Calu3 (cell line): ENCODE measurements around the gene C19orf73. TPM values are rescaled to one million over a fixed set of nuclear protein-coding genes. Genes with fewer than 3 reads are reported as not detected.
"Not testable (repeated sequence)": the region's sequence is repeated elsewhere in the genome, so short reads cannot be mapped to it uniquely, and the experiment has no call there.

ENCODE experiments used
- BruUV-seq: library from RNA; stranded (reverse); fragments of 400-500 nt; replicated peaks from 2 replicates; lab custom pipeline; 2021; lab: Mats Ljungman, UMichigan
- CTCF ChIA-PET: fragments of 300-600 bp; sonication (Branson Sonifier 250); formaldehyde crosslinking; loops from one replicate; lab custom pipeline; 2022; ENCODE audit warnings: antibody characterized with exemption; lab: Charles Lee
- DNase-seq: peaks from one replicate; pipeline ENCODE4 v3.0.0; 2022
- H3K27ac Mint-ChIP-seq: one replicate; pipeline ENCODE4 v1.8.0; 2022; ENCODE audit warnings: mixed read lengths; ENCODE audit not compliant: unreplicated experiment
- H3K27me3 Mint-ChIP-seq: one replicate; pipeline ENCODE4 v1.8.0; 2022; ENCODE audit warnings: mixed read lengths; ENCODE audit not compliant: unreplicated experiment
- H3K36me3 Mint-ChIP-seq: one replicate; pipeline ENCODE4 v1.8.0; 2022; ENCODE audit warnings: mild to moderate bottlenecking, moderate library complexity, mixed read lengths; ENCODE audit not compliant: insufficient read depth, unreplicated experiment
- H3K4me1 Mint-ChIP-seq: one replicate; pipeline ENCODE4 v1.8.0; 2022; ENCODE audit warnings: mild to moderate bottlenecking, low read depth, mixed read lengths; ENCODE audit not compliant: unreplicated experiment
- H3K4me3 Mint-ChIP-seq: one replicate; pipeline ENCODE4 v1.8.0; 2022; ENCODE audit warnings: mild to moderate bottlenecking, low read depth, moderate library complexity, mixed read lengths; ENCODE audit not compliant: unreplicated experiment
- H3K9me3 Mint-ChIP-seq: one replicate; pipeline ENCODE4 v1.8.0; 2022; ENCODE audit warnings: low read depth, mixed read lengths; ENCODE audit not compliant: unreplicated experiment
- CTCF ChIP-seq: fragments of 200-600 bp; IDR thresholded peaks from one replicate; pipeline ENCODE4 v1.8.0; 2022; ENCODE audit warnings: antibody characterized with exemption; ENCODE audit not compliant: unreplicated experiment
- intact Hi-C: fragments of 100-400 bp; cut with micrococcal nuclease; formaldehyde crosslinking; loops from one replicate; pipeline ENCODE4 v1.10.0; 2022; ENCODE audit not compliant: unreplicated experiment
- total RNA-seq: library from RNA; stranded (reverse); gene quantifications from 2 replicates; pipeline ENCODE4 v1.2.3, GENCODE V29; 2022

The C19orf73 gene
- total RNA-seq, 1 experiment from 2014 or later, result 1.9 TPM

DNA sequence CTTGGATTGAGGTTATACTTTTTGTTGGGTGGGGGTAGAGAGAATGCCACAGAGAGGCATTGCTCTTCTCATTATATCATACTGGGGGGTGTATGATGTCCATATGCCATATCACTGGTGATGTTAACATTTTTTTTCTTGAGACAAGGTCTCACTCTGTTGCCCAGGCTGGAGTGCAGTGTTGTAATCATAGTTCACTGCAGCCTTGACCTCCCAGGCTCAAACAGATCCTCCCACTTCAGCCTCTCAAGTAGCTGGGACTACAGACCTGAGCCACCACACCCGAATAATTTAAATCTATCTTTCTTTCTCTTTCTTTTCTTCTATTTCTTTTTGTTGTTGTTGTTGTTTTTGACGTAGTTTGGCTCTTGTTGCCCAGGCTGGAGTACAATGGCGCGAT is 38.6 kb downstream of the C19orf73 start:
- Mint-ChIP-seq H3K4me1 (peaks cover 19% of the 10 kb centered on the region), H3K9me3 (no peaks in the 10 kb centered on the region), H3K27ac (no peak overlapping the region), H3K4me3 (no peak overlapping the region), H3K27me3 (no peaks in the 10 kb centered on the region), H3K36me3 (peaks cover 9% of the 10 kb centered on the region)
- CTCF ChIA-PET, result no interaction called here
- no peak for TF ChIP-seq CTCF
- intact Hi-C loops, result no loop called here
- BruUV-seq, result no TSS peak
- no peak for DNase-seq

- peak; percentile 63 for TF ChIP-seq CTCF
- H3K27ac Mint-ChIP-seq, H3K9me3 Mint-ChIP-seq, intact Hi-C loops, BruUV-seq, H3K4me3 Mint-ChIP-seq: not testable (repeated sequence)
- Mint-ChIP-seq H3K4me1 (peaks cover 29% of the 10 kb centered on the region), H3K27me3 (peaks cover 37% of the 10 kb centered on the region), H3K36me3 (peaks cover 12% of the 10 kb centered on the region)
- CTCF ChIA-PET, result interaction anchor here (0.7 to 2.4 kb wide), 8 partner anchors 19 to 320 kb away, joined by 3 to 12 read pairs (median 6); partner anchors contain the start of genes GYS1 and RUVBL2
- peak; percentile 76 for DNase-seq
These were observed 44.1 kb downstream of the C19orf73 start for GRCh38 chr19:49074869-49075268.

- TF ChIP-seq CTCF, result peak; percentile 58
- intact Hi-C loops, result no loop called here
- CTCF ChIA-PET, result interaction anchor here (0.5 to 2.4 kb wide), 12 partner anchors 9 to 272 kb away, joined by 4 to 13 read pairs (median 6); partner anchors contain the start of genes GYS1, NTF4 and RUVBL2
- peak; percentile 74 for DNase-seq
- no peak overlapping the region for H3K27ac Mint-ChIP-seq
- no TSS peak for BruUV-seq
- peaks cover 48% of the 10 kb centered on the region for H3K27me3 Mint-ChIP-seq
- peaks cover 4% of the 10 kb centered on the region for H3K9me3 Mint-ChIP-seq
- peak overlapping the region; percentile 2 for H3K4me3 Mint-ChIP-seq
- H3K4me1 Mint-ChIP-seq, result peaks cover 29% of the 10 kb centered on the region
- peaks cover 15% of the 10 kb centered on the region for H3K36me3 Mint-ChIP-seq
These were observed 45.2 kb downstream of the C19orf73 start for GRCh38 chr19:49073514-49074378.

GRCh38 chr19:49071860-49072547 is 46.9 kb downstream of the C19orf73 start:
- peaks cover 7% of the 10 kb centered on the region for H3K9me3 Mint-ChIP-seq

More at GRCh38 chr19:49071860-49072547, 46.9 kb downstream of the C19orf73 start:
- no peak overlapping the region for H3K4me3 Mint-ChIP-seq
- no TSS peak for BruUV-seq
- H3K36me3 Mint-ChIP-seq, result peaks cover 22% of the 10 kb centered on the region
- no peak for DNase-seq
- intact Hi-C loops, result no loop called here
- H3K27ac Mint-ChIP-seq, result no peak overlapping the region
- CTCF ChIA-PET, result no interaction called here
- TF ChIP-seq CTCF, result no peak
- H3K4me1 Mint-ChIP-seq, result peaks cover 29% of the 10 kb centered on the region
- H3K27me3 Mint-ChIP-seq, result peaks cover 66% of the 10 kb centered on the region
